GM12891 (cell line): Measurements from ENCODE around the gene CFAP97.

Experiments used
- PAX5 ChIP-seq: IDR thresholded peaks from 2 replicates; pipeline ENCODE4 v1.6.1; 2011; ENCODE audit warnings: low read length, moderate library complexity, mild to moderate bottlenecking; ENCODE audit not compliant: insufficient read depth, severe bottlenecking
- POLR2A ChIP-seq: IDR thresholded peaks from 2 replicates; pipeline ENCODE4 v1.6.1; 2011; ENCODE audit warnings: low read depth, low read length, control low read depth
- SPI1 ChIP-seq: IDR thresholded peaks from 2 replicates; pipeline ENCODE4 v1.6.1; 2011; ENCODE audit warnings: low read depth, low read length, control low read depth

GRCh38 chr4:185227131-185227551, 23.3 kb upstream of the CFAP97 start:
- TF ChIP-seq SPI1 (no peak), POLR2A (no peak), PAX5 (no peak)
